AG04449 (cell line): ENCODE measurements around the gene NEMF.
A peak's percentile ranks its signal among the peaks of the same experiment; 100 is the strongest.
"Not testable (repeated sequence)": the region's sequence is repeated elsewhere in the genome, so short reads cannot be mapped to it uniquely, and the experiment has no call there.

Source experiments
- CTCF ChIA-PET: fragments of 350-600 bp; formaldehyde crosslinking; extraction: SDS; loops from one replicate; lab custom pipeline; 2021; ENCODE audit warnings: antibody characterized with exemption; lab: Yijun Ruan, JAX
- POLR2A ChIA-PET: fragments of 400-600, 350-600 bp; formaldehyde crosslinking; extraction: SDS; loops from one replicate; lab custom pipeline; 2020; ENCODE audit warnings: antibody characterized with exemption, inconsistent platforms; lab: Yijun Ruan, JAX
- DNase-seq: peaks from one replicate; pipeline ENCODE4 v3.0.0-alpha.2; 2010; ENCODE audit warnings: low read depth, low spot score
- H3K4me3 ChIP-seq: 2 replicates; pipeline ENCODE4 v1.5.1; 2011; ENCODE audit warnings: low read depth, mild to moderate bottlenecking, control low read depth, low read length
- CTCF ChIP-seq: IDR thresholded peaks from one replicate; pipeline ENCODE4 v1.5.1; 2011; ENCODE audit warnings: mild to moderate bottlenecking, moderate library complexity, low read length, control low read depth, inconsistent platforms; ENCODE audit not compliant: insufficient read depth; ENCODE audit errors: missing control alignments

NEMF gene

DNA sequence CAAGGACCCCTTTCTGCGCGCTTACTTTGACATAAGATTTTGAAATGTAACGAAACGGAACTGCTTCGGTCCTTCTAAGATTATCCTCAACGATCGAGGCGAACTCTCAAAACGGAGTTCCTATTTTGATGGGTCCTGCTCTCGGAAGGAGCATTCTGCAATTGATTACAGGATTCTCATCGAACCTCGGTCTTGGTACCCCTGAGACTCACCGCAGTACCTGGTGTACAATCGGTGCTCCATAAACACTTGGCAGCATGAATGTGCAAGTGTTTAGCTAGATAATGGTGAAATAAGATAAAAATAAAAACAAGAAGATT, 530 bp upstream of the NEMF start:
- POLR2A ChIA-PET, result interaction anchor here (0.8 to 2.3 kb wide), 8 partner anchors 9 to 263 kb away, joined by 3 to 17 read pairs (median 4); partner anchors contain the start of genes DNAAF2, KLHDC2 and VCPKMT
- CTCF ChIA-PET, result interaction anchor here (0.7 to 9.5 kb wide), 42 partner anchors 9 to 408 kb away, joined by 3 to 174 read pairs (median 4); partner anchors contain the start of genes ARF6 and VCPKMT
- peak overlapping the region; percentile 96 for H3K4me3 ChIP-seq
- DNase-seq, result no peak
- no peak for TF ChIP-seq CTCF

DNA sequence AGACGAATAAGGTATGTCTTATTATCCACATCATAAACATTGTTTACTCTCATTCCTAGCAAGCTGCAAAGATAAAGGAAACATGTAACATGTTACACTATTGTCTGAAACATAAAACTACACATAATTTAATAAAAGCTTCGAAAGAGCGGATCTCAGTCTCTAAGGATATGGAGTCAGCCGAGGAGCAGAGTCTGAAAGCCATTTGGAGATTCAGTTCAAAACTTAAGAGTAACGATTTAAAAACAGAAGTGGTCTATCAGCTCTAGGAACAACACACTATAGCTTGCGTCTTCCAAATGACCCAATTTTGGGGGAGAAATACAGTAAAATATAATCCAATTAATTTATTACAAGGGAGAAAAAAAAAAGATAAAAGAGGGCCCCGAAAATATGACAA, 775 bp downstream of the NEMF start:
- H3K4me3 ChIP-seq, result peak overlapping the region; percentile 96
- ChIA-PET POLR2A (interaction anchor here (0.6 to 2.3 kb wide), 6 partner anchors 9 to 746 kb away, joined by 3 to 17 read pairs (median 6); partner anchors contain the start of genes DNAAF2 and KLHDC2), CTCF (interaction anchor here (0.9 to 9.5 kb wide), 27 partner anchors 8 to 409 kb away, joined by 3 to 174 read pairs (median 5); partner anchors contain the start of genes DNAAF2 and SOS2)
- no peak for TF ChIP-seq CTCF
- no peak for DNase-seq

- DNase-seq, result no peak
- ChIA-PET CTCF (interaction anchor here (0.6 to 9.5 kb wide), 2 partner anchors 13 to 914 kb away, joined by 3 to 174 read pairs; no protein-coding TSS in a partner anchor), POLR2A (interaction anchor here (1.5 kb wide), 1 partner anchor 13 kb away, joined by 3 read pairs; no protein-coding TSS in a partner anchor)
- TF ChIP-seq CTCF, result no peak
- H3K4me3 ChIP-seq, result no peak overlapping the region
These were observed 3.3 kb downstream of the NEMF start for GRCh38 chr14:49849213-49849847.

- POLR2A ChIA-PET, result no interaction called here
These were observed 23.9 kb downstream of the NEMF start for GRCh38 chr14:49828640-49829039.

DNA sequence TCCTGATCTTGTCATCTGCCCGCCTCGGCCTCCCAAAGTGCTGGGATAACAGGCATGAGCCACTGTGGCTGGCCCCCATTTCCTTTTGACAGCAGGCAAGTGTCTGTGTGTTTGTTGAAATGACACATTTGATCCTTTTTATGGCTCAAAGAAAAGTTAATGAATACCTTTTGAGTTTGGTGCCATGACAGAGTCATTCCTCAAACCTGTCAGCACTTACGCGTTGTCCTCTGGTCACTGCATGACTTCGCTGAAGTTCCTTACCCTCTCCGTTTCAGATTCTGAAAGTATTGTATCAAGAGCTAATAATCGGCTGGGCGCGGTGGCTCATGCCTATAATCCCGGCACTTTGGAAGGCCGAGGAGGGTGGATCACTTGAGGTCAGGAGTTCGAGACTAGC, 32.4 kb downstream of the NEMF start:
- ChIA-PET CTCF (interaction anchor here (1.2 kb wide), 1 partner anchor 32 kb away, joined by 3 read pairs; the partner anchor contains the start of gene NEMF), POLR2A (interaction anchor here (0.6 kb wide), 1 partner anchor 21 kb away, joined by 3 read pairs; no protein-coding TSS in a partner anchor)
- DNase-seq, result no peak
- H3K4me3 ChIP-seq, result no peak overlapping the region
- TF ChIP-seq CTCF, result no peak

More at GRCh38 chr14:49828640-49829039, 23.9 kb downstream of the NEMF start:
- CTCF ChIA-PET, result interaction anchor here (0.7 to 2.8 kb wide), 4 partner anchors 11 to 194 kb away, joined by 3 to 16 read pairs (median 10); partner anchors contain the start of genes DNAAF2 and NEMF
- no peak for TF ChIP-seq CTCF
- H3K4me3 ChIP-seq, result no peak overlapping the region
- no peak for DNase-seq

- H3K4me3 ChIP-seq, result no peak overlapping the region
- no peak for DNase-seq
- POLR2A ChIA-PET, result no interaction called here
- CTCF ChIA-PET, result interaction anchor here (1.3 kb wide), 1 partner anchor 10 kb away, joined by 3 read pairs; no protein-coding TSS in a partner anchor
- no peak for TF ChIP-seq CTCF
These were observed 35.7 kb downstream of the NEMF start for GRCh38 chr14:49816844-49817243.

GRCh38 chr14:49816118-49816517, 36.5 kb downstream of the NEMF start:
- DNase-seq, H3K4me3 ChIP-seq, POLR2A ChIA-PET: not testable (repeated sequence)
- CTCF ChIA-PET, result interaction anchor here (1.2 to 2.2 kb wide), 2 partner anchors 15 to 181 kb away, joined by 3 to 8 read pairs; partner anchors contain the start of gene DNAAF2
